ENCODE data around the gene DES. TPM values are rescaled to one million over a fixed set of nuclear protein-coding genes. Genes with fewer than 3 reads are reported as not detected.
A peak's percentile ranks its signal among the peaks of the same experiment; 100 is the strongest.

The DES gene
- total RNA-seq (not detected in 2 replicates), polyA plus RNA-seq (not detected in 2 replicates), polyA minus RNA-seq (1.7 TPM in 1 of 2 replicates, not detected in the other), Bru-seq, nascent RNA (not detected), BruChase-seq, experiment 1, labeled RNA remaining after a 6-hour chase (not detected), BruChase-seq, experiment 2, labeled RNA remaining after a 2-hour chase (not detected)
- not detected in 2 replicates for polyA plus RNA-seq (2011; cell fraction: cytosol; rRNA removed)
- polyA plus RNA-seq (2011; cell fraction: nucleus; rRNA removed) = not detected in 2 replicates
- not detected in 2 replicates for polyA plus RNA-seq (2012)
- polyA minus RNA-seq (2011; cell fraction: cytosol; rRNA and poly(A)+ RNA removed) = 1.1 TPM
- polyA minus RNA-seq (2011; cell fraction: nucleus; rRNA and poly(A)+ RNA removed) = not detected in 2 replicates
- long read RNA-seq = 0 reads

DNA sequence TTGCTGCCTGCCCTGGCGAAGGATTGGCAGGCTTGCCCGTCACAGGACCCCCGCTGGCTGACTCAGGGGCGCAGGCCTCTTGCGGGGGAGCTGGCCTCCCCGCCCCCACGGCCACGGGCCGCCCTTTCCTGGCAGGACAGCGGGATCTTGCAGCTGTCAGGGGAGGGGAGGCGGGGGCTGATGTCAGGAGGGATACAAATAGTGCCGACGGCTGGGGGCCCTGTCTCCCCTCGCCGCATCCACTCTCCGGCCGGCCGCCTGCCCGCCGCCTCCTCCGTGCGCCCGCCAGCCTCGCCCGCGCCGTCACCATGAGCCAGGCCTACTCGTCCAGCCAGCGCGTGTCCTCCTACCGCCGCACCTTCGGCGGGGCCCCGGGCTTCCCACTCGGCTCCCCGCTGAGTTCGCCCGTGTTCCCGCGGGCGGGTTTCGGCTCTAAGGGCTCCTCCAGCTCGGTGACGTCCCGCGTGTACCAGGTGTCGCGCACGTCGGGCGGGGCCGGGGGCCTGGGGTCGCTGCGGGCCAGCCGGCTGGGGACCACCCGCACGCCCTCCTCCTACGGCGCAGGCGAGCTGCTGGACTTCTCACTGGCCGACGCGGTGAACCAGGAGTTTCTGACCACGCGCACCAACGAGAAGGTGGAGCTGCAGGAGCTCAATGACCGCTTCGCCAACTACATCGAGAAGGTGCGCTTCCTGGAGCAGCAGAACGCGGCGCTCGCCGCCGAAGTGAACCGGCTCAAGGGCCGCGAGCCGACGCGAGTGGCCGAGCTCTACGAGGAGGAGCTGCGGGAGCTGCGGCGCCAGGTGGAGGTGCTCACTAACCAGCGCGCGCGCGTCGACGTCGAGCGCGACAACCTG is at the start of gene DES:
DES (plus strand) TSS at position 223 of the 857 bp plus-strand sequence; CDS start at position 309, 86 bp downstream.
- DNase-seq (ENCODE audit: low read depth, low spot score) (no peak), FAIRE-seq (no peak)
- TF ChIP-seq MAX (IDR thresholded peaks at IDR 0.05; ENCODE audit: insufficient read depth, insufficient read length) = no peak
- TF ChIP-seq FOS (IDR thresholded peaks at IDR 0.05; ENCODE audit: borderline replicate concordance, insufficient read depth, low read length) = no peak
- peak; percentile 92 for TF ChIP-seq EZH2 (IDR thresholded peaks at IDR 0.05; ENCODE audit: borderline replicate concordance, low read depth, low read length, severe bottlenecking)
- TF ChIP-seq MYC (IDR thresholded peaks at IDR 0.05; ENCODE audit: low read depth, low read length) = no peak
- TF ChIP-seq, protein P1, sequence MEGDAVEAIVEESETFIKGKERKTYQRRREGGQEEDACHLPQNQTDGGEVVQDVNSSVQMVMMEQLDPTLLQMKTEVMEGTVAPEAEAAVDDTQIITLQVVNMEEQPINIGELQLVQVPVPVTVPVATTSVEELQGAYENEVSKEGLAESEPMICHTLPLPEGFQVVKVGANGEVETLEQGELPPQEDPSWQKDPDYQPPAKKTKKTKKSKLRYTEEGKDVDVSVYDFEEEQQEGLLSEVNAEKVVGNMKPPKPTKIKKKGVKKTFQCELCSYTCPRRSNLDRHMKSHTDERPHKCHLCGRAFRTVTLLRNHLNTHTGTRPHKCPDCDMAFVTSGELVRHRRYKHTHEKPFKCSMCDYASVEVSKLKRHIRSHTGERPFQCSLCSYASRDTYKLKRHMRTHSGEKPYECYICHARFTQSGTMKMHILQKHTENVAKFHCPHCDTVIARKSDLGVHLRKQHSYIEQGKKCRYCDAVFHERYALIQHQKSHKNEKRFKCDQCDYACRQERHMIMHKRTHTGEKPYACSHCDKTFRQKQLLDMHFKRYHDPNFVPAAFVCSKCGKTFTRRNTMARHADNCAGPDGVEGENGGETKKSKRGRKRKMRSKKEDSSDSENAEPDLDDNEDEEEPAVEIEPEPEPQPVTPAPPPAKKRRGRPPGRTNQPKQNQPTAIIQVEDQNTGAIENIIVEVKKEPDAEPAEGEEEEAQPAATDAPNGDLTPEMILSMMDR (IDR thresholded peaks at IDR 0.05; ENCODE audit: extremely low read depth in 1 of 2, insufficient read depth in 1 of 2, low read depth in 1 of 2, low read length in 2 of 2) = no peak
- TF ChIP-seq GATA2 (IDR thresholded peaks at IDR 0.05; ENCODE audit: insufficient read depth, insufficient read length, low read depth, low read length) = no peak
- no peak for TF ChIP-seq POLR2AphosphoS5 (IDR thresholded peaks at IDR 0.05; ENCODE audit: insufficient read depth, low read depth, low read length)
- H3K9me1 ChIP-seq (replicated peaks; ENCODE audit: control insufficient read depth, extremely low read depth, insufficient read depth, low read length) = no peaks in the 10 kb centered on the region
- H3K27me3 ChIP-seq (ENCODE audit: control insufficient read depth in 2 of 2, insufficient read depth in 2 of 2, low read length in 2 of 2) = peaks cover 24 to 30% of the 10 kb centered on the region in 2 experiments
- H3K4me2 ChIP-seq (ENCODE audit: insufficient read depth, low read length) = no peak within 1 kb of the TSS
- no peak within 1 kb of the TSS for H2AFZ ChIP-seq (ENCODE audit: low read depth, low read length)
- H3K9ac ChIP-seq (replicated peaks; ENCODE audit: extremely low read depth, insufficient read depth, low read length) = no peak within 1 kb of the TSS
- no peaks in the 10 kb centered on the region for H4K20me1 ChIP-seq (replicated peaks; ENCODE audit: control insufficient read depth, extremely low read depth, insufficient read depth, low read length)
- no peaks in the 10 kb centered on the region for H3K79me2 ChIP-seq (ENCODE audit: control insufficient read depth, insufficient read depth, low read length)
- H3K4me1 ChIP-seq (ENCODE audit: control insufficient read depth, extremely low read depth, insufficient read depth, low read length) = no peaks in the 10 kb centered on the region
- dilution Hi-C loops (cut with MboI; ENCODE audit: extremely low pct_ligation_motif_present, low sequenced_read_pairs) = no loop called here
- no peak within 1 kb of the TSS for H3K27ac ChIP-seq (ENCODE audit: insufficient read depth, low read depth, low read length)
- no peaks in the 10 kb centered on the region for H3K9me3 ChIP-seq (replicated peaks; ENCODE audit: control insufficient read depth, insufficient read depth, low read length)
- CTCF ChIA-PET = interaction anchor here (0.9 to 1.6 kb wide), 3 partner anchors 78 to 112 kb away, joined by 3 to 5 read pairs (median 4); a partner anchor contains a TSS
- no peak within 1 kb of the TSS for H3K4me3 ChIP-seq (replicated peaks in 1 of 3; ENCODE audit: insufficient read depth in 1 of 3, low read depth in 1 of 3, low read length in 3 of 3)
- intact Hi-C loops (cut with micrococcal nuclease) = loop anchor here (1.0 kb wide), 1 partner anchor 12 kb away; no protein-coding TSS in a partner anchor
- POLR2A ChIA-PET = no interaction called here
- no TSS peak for BruUV-seq (replicated peaks)
- H3K36me3 ChIP-seq (ENCODE audit: control insufficient read depth in 2 of 2, extremely low read depth in 1 of 2, insufficient read depth in 2 of 2, low read length in 2 of 2) = no peaks in the 10 kb centered on the region
